LNCAP (cell line): ENCODE results near the gene MAST4.

Source experiments
- CTCF ChIP-seq: fragments of 450-650 bp; IDR thresholded peaks from 2 replicates; pipeline ENCODE4 v1.5.1; 2017; ENCODE audit warnings: mild to moderate bottlenecking

The MAST4 gene

GRCh38 chr5:67005737-67006499, 409.7 kb downstream of the MAST4 start:
- no peak for TF ChIP-seq CTCF

- no peak for TF ChIP-seq CTCF
Measured at GRCh38 chr5:67006500-67006848, 410.3 kb downstream of the MAST4 start.

- TF ChIP-seq CTCF = no peak
Measured at GRCh38 chr5:67009028-67009427, 412.8 kb downstream of the MAST4 start.

GRCh38 chr5:67010684-67011409, 414.7 kb downstream of the MAST4 start:
- no peak for TF ChIP-seq CTCF

GRCh38 chr5:67011422-67011821, 415.2 kb downstream of the MAST4 start:
- TF ChIP-seq CTCF = no peak

GRCh38 chr5:67012171-67012570, 416.0 kb downstream of the MAST4 start:
- TF ChIP-seq CTCF = no peak

- no peak for TF ChIP-seq CTCF
Measured at GRCh38 chr5:67013719-67014118, 417.5 kb downstream of the MAST4 start.
